KMS-11 (cell line): ENCODE data around the gene FIZ1.
A peak's percentile ranks its signal among the peaks of the same experiment; 100 is the strongest.

Experiments used
- H2AFZ ChIP-seq: fragments of 200-600 bp; sonication (generic); 2 replicates; pipeline ENCODE4 v1.6.1; 2016; ENCODE audit warnings: antibody characterized with exemption, mixed run types, low read depth
- H3K27ac ChIP-seq: fragments of 200-600 bp; sonication (generic); 2 replicates; pipeline ENCODE4 v1.6.1; 2016; ENCODE audit warnings: mild to moderate bottlenecking, mixed run types
- H3K27me3 ChIP-seq: fragments of 200-600 bp; sonication (generic); 2 replicates; pipeline ENCODE4 v1.6.1; 2017; ENCODE audit warnings: mild to moderate bottlenecking, low read depth, mixed run types, moderate library complexity; ENCODE audit not compliant: insufficient read depth
- H3K36me3 ChIP-seq: fragments of 200-600 bp; sonication (generic); 2 replicates; pipeline ENCODE4 v1.6.1; 2017; ENCODE audit warnings: mild to moderate bottlenecking, mixed run types; ENCODE audit not compliant: insufficient read depth
- H3K4me1 ChIP-seq: fragments of 200-600 bp; sonication (generic); 2 replicates; pipeline ENCODE4 v1.6.1; 2016; ENCODE audit warnings: mild to moderate bottlenecking, low read depth, mixed run types; ENCODE audit not compliant: poor library complexity, severe bottlenecking
- H3K4me2 ChIP-seq: fragments of 200-600 bp; sonication (generic); 2 replicates; pipeline ENCODE4 v1.7.0; 2016; ENCODE audit warnings: mild to moderate bottlenecking, mixed run types
- H3K4me3 ChIP-seq: fragments of 200-600 bp; sonication (generic); IDR thresholded peaks from 2 replicates; pipeline ENCODE4 v1.6.1; 2017; ENCODE audit warnings: low read depth, low read length, mixed read lengths; ENCODE audit not compliant: insufficient read depth
- H3K79me2 ChIP-seq: fragments of 200-600 bp; sonication (generic); 2 replicates; pipeline ENCODE4 v1.6.1; 2016; ENCODE audit warnings: low read depth, mixed run types; ENCODE audit not compliant: insufficient read depth
- H3K9ac ChIP-seq: fragments of 200-600 bp; sonication (generic); 2 replicates; pipeline ENCODE4 v1.6.1; 2016; ENCODE audit warnings: mild to moderate bottlenecking, mixed run types
- H4K20me1 ChIP-seq: fragments of 200-600 bp; sonication (generic); 2 replicates; pipeline ENCODE4 v1.6.1; 2016; ENCODE audit warnings: mild to moderate bottlenecking, mixed run types; ENCODE audit not compliant: insufficient read depth
- CTCF ChIP-seq: fragments of 200-600 bp; sonication (generic); conservative IDR thresholded peaks from 2 replicates; pipeline ENCODE4 v1.6.1; 2017; ENCODE audit warnings: low read depth, mild to moderate bottlenecking, antibody characterized with exemption, low read length, moderate library complexity, mixed read lengths

The FIZ1 gene

DNA sequence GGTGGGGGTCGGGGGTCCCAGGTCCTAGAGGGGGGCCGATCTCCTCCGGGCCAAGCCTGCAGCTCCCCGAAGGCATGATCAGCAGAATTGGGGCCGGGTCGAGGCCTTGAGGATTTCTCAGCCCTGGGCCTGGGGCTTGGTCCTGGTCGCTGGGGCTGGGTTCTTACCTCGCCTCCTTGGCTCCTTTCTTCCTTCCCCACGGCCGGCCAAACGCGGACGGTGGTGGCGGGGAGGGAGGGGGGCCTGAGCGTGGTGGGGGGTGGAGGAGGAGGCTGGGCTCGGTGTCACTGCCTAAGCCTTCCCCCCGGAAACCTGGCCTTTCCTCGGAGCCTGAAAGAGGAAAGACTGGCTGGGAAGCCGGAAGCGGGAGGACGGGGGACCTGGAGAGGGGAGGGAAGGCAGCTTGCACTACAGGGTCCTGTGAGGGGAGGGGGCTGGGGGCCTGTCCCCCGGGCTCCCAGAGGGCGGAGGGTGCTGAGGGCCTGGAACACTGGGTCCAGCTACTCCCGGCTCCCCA lies 18.6 kb downstream of the FIZ1 start, which contains the start of gene ZNF579:
Gene ZNF579, minus strand, starts transcription at position 221 of the 517 bp plus-strand sequence. CDS start 1,209 bp downstream, outside the sequence.
- H3K4me1 ChIP-seq: no peaks in the 10 kb centered on the region
- peaks cover 13% of the 10 kb centered on the region; the same call in 1 of the 2 replicates for H3K27me3 ChIP-seq
- peak within 1 kb of the TSS; percentile 83 for H2AFZ ChIP-seq
- no peak for TF ChIP-seq CTCF
- no peak within 1 kb of the TSS for H3K4me3 ChIP-seq
- no peak within 1 kb of the TSS for H3K27ac ChIP-seq
- H3K9ac ChIP-seq: peak within 1 kb of the TSS; percentile 72; the same call in 1 of the 2 replicates
- no peaks in the 10 kb centered on the region for H3K79me2 ChIP-seq
- H4K20me1 ChIP-seq: no peaks in the 10 kb centered on the region
- H3K36me3 ChIP-seq: no peaks in the 10 kb centered on the region
- peak within 1 kb of the TSS; percentile 65 for H3K4me2 ChIP-seq

DNA sequence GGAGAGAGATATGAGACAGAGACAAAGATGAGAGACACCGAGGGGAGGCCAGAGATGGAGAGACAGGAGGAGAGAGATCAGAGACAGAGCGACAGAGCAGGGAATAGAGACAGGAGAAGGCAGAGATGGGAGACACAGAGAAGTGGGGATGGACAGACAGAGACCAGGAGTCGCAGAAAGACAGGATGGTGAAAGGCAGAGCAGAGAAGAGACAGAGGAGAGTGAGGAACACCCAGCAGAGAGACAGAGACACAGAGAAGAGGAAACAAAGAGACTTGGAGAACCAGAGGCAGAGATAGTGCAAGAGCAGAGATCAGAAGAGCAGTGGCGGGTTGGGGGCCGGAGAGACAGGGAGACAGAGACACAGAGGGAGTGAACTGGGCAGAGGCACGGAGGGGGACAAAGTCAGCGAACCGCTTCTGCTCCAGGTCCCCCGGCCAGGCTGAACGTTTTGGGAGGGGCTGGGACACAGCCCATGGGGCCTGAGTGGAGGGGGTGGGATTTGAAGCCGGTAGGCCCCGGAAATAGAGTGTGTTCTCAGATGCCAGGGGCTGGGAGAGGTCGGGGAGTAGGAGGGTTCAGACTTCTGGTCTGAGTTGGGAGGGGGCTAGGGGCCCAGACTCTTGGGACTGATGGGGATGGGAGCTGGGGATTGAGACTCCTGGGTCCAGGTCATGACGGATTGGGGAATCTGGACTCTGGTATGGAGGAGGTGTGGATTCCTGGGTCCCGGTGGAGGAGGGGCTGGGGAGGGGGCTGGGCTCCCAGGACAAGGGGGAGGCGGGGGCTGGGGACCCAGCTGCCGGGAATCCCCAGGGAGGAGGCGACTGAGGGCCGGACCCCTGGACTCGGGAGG lies 19.3 kb downstream of the FIZ1 start:
- Histone ChIP-seq H3K79me2 (no peaks in the 10 kb centered on the region), H3K4me3 (no peak overlapping the region), H3K27me3 (peaks cover 8% of the 10 kb centered on the region; the same call in 1 of the 2 replicates), H3K4me2 (peak overlapping the region; percentile 54), H3K36me3 (no peaks in the 10 kb centered on the region), H3K4me1 (no peaks in the 10 kb centered on the region), H3K9ac (peak overlapping the region; percentile 72; the same call in 1 of the 2 replicates), H3K27ac (no peak overlapping the region), H2AFZ (peak overlapping the region; percentile 83), H4K20me1 (no peaks in the 10 kb centered on the region)
- no peak for TF ChIP-seq CTCF

DNA sequence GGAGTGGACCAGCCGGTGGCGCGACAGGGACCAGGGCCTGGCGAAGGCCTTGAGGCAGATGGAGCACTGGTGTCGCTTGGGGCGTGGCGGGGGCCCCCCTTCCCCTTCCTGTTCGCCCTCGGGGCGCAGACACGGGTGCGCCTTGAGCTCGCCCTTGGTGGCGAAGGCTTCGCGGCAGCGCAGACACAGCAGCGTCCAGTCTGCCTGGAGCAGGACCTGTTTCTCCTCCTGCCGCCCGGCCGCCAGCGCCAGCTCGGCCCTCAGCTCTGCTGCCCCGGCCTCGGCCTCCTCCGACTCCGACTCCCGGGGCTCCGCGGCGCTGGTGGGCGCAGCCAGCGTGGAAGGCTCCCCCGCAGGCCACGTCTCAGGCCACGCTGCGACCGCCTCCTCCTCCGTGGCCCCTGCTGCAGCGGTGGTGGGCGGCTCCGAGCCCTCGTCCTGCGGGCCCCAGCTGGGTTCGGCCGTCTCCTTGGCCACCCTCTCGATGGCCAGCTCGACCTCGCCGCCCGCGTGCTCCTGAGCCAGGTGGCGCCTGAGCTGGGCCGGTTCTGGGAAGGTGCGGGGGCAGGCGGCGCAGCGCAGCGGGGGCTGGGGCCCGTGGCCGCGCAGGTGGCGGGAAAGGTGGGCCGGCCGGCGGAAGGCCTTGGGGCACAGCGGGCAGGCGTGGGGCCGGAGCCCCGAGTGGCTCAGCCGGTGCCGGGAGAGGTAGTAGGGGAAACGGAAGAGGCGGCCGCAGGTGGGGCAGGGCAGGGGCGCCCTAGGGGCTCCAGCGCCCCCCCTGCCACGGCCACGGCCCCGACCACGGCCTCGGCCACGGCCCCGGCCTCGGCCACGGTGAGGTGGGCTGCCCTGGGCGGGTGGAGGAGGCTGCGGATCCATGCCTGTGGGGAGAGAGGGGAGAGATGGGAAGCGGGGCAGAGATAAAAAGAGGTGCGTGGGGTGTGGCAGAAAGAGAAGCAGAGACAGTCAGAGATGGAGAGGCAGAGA lies 20.3 kb downstream of the FIZ1 start:
- peaks cover 4% of the 10 kb centered on the region; the same call in 1 of the 2 replicates for H3K27me3 ChIP-seq
- H3K27ac ChIP-seq: no peak overlapping the region
- no peak overlapping the region for H3K4me3 ChIP-seq
- no peak for TF ChIP-seq CTCF
- no peaks in the 10 kb centered on the region for H4K20me1 ChIP-seq
- no peaks in the 10 kb centered on the region for H3K36me3 ChIP-seq
- no peak overlapping the region for H3K9ac ChIP-seq
- no peak overlapping the region for H2AFZ ChIP-seq
- H3K4me1 ChIP-seq: no peaks in the 10 kb centered on the region
- H3K4me2 ChIP-seq: peak overlapping the region; percentile 54; the same call in 1 of the 2 replicates
- no peaks in the 10 kb centered on the region for H3K79me2 ChIP-seq
